ENCODE measurements around the gene ARHGEF7. TPM values are rescaled to one million over a fixed set of nuclear protein-coding genes. Genes with fewer than 3 reads are reported as not detected.
A peak's percentile ranks its signal among the peaks of the same experiment; 100 is the strongest.

The ARHGEF7 gene
- total RNA-seq, 4 donors from 2014 or later = 88.7 to 119 (median 110) TPM

DNA sequence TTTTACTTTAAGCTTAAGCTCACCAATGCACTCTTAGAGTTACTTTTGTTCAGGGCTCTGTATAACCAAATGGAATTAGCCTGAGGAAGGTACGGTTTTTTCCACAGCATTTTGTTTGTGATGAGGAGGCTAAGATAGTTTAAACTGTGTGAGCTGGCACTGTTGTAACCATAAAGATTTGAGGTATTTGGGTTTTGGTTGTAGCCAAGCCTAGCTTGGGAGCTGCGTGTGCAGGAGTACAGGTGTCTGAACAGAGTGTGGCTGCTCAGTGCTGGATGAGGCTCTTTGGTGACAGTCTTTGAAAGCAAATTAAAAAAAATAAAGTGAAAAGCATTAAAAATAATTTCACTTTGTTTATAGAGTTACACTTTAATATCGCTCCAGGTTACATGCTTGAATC lies 56.0 kb downstream of the ARHGEF7 start:
- H3K4me3 ChIP-seq = no peak overlapping the region
- peaks cover 0 to 63% (median 11%) of the 10 kb centered on the region in 4 donors for H3K4me1 ChIP-seq
- TF ChIP-seq POLR2A (IDR thresholded peaks at IDR 0.05) (no peak), EP300 (IDR thresholded peaks at IDR 0.05) (no peak)
- TF ChIP-seq, protein P1, sequence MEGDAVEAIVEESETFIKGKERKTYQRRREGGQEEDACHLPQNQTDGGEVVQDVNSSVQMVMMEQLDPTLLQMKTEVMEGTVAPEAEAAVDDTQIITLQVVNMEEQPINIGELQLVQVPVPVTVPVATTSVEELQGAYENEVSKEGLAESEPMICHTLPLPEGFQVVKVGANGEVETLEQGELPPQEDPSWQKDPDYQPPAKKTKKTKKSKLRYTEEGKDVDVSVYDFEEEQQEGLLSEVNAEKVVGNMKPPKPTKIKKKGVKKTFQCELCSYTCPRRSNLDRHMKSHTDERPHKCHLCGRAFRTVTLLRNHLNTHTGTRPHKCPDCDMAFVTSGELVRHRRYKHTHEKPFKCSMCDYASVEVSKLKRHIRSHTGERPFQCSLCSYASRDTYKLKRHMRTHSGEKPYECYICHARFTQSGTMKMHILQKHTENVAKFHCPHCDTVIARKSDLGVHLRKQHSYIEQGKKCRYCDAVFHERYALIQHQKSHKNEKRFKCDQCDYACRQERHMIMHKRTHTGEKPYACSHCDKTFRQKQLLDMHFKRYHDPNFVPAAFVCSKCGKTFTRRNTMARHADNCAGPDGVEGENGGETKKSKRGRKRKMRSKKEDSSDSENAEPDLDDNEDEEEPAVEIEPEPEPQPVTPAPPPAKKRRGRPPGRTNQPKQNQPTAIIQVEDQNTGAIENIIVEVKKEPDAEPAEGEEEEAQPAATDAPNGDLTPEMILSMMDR (IDR thresholded peaks at IDR 0.05) = no peak
- H3K9me3 ChIP-seq = no peaks in the 10 kb centered on the region
- no peaks in the 10 kb centered on the region for H3K27me3 ChIP-seq
- no peak overlapping the region for H3K27ac ChIP-seq
- WGBS, 2 donors = 75 to 77% methylated on average over 3 of the region's 3 CpGs
- no peak for DNase-seq (ENCODE audit: low spot score in 2 of 2)
- peaks cover 0 to 16% (median 0%) of the 10 kb centered on the region in 3 donors for H3K36me3 ChIP-seq

DNA sequence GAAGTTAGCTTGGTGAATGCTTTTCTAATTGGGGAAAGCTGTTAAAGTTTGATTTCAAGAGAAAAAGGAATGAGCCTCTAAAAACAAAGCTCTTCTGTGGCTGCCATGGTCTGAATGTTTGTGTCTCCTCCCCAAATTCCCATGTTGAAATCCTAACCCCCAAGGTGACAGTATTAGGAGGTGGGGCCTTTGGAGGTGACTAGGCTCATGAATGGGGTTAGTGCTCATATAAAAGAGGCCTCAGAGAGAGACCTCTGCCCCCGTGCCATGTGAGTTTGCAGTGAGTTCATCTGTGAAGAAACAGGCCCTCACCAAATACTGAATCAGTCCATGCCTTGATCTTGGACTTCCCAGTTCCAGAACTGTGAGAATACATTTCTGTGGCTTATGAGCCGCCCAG lies 56.5 kb downstream of the ARHGEF7 start:
- Histone ChIP-seq H3K4me3 (no peak overlapping the region), H3K27me3 (no peaks in the 10 kb centered on the region), H3K9me3 (no peaks in the 10 kb centered on the region), H3K36me3 (peaks cover 0 to 20% (median 0%) of the 10 kb centered on the region in 3 donors), H3K27ac (no peak overlapping the region), H3K4me1 (peaks cover 0 to 64% (median 13%) of the 10 kb centered on the region in 4 donors)
- TF ChIP-seq, protein P1 (IDR thresholded peaks at IDR 0.05) = no peak
- 59 to 78% methylated on average over 2 of the region's 2 CpGs for WGBS, 2 donors
- no peak for DNase-seq (ENCODE audit: low spot score in 2 of 2)

DNA sequence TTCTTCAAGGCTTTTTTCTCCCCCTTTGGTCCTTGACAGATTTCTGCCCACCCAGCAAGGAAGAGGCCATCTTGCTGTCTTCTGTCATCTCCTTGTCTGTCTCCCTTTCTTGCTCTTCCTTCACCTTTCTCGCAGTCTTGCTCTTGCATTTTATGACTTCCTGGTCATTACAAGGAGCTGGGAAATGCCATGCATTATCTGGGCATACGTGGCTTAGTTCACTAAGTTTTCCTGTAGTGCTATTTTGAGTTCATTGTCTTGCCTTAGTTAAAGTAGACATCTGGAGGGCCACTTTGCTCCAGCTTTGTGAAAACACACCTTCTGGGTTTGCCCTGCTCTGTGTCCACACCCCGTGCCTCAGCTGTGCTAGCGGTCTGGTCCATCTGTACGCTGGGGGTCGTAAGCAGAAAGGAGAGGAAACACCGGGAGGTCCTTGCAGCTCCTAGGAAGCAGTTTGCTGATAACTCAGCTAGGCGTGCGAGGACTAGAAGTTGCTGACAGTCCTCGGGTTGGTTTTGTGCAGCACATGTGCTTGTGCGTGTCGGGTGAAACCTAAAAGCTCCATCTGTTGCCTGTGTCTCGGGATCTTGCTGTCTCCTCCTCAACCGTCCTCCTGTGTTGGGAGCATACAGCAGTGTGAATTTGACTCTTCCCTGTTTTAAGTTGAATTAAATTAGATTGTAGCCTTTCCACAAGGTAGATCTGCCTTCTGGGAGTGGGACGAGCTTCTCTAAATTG lies 59.4 kb downstream of the ARHGEF7 start:
- no peaks in the 10 kb centered on the region for H3K9me3 ChIP-seq
- H3K36me3 ChIP-seq = peaks cover 0 to 12% (median 0%) of the 10 kb centered on the region in 3 donors
- WGBS, 2 donors = 80 to 84% methylated on average over 15 of the region's 15 CpGs
- no peaks in the 10 kb centered on the region for H3K27me3 ChIP-seq
- H3K4me3 ChIP-seq = no peak overlapping the region
- no peak overlapping the region for H3K27ac ChIP-seq
- peaks cover 4 to 78% (median 33%) of the 10 kb centered on the region in 4 donors for H3K4me1 ChIP-seq
- no peak for DNase-seq (ENCODE audit: low spot score in 2 of 2)
- TF ChIP-seq, protein P1 (IDR thresholded peaks at IDR 0.05) = no peak
- no peak for TF ChIP-seq POLR2A (IDR thresholded peaks at IDR 0.05)
- TF ChIP-seq EP300 (IDR thresholded peaks at IDR 0.05) = no peak

DNA sequence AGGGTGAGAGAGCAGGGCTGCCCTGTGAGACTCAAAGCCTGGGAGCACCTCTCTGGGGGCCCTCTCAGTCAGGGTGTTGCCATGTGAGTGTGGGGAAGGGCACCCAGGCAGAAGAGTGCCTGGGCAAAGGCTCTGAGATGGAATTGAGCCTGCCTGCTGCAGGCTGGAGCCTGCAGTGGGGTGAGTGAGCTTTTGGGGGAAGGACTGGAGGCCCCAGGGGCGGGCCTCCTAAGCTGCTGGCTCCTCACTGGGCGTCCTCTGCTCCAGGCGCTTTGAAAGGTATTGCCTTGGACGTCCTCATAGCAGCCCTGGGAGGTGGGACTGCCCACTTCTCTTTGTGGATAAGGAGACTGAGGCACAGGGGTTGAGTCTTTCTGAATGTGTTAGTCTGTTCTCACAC lies 60.3 kb downstream of the ARHGEF7 start:
- H3K4me1 ChIP-seq = peaks cover 4 to 83% (median 36%) of the 10 kb centered on the region in 4 donors
- H3K27ac ChIP-seq = peak overlapping the region in 2 of 4 donors; percentile 79 to 86
- WGBS, 2 donors = 76 to 95% methylated on average over 4 of the region's 4 CpGs
- H3K27me3 ChIP-seq = no peaks in the 10 kb centered on the region
- peaks cover 0 to 11% (median 0%) of the 10 kb centered on the region in 3 donors for H3K36me3 ChIP-seq
- TF ChIP-seq POLR2A (IDR thresholded peaks at IDR 0.05) (no peak), EP300 (IDR thresholded peaks at IDR 0.05) (no peak)
- TF ChIP-seq, protein P1 (IDR thresholded peaks at IDR 0.05) = no peak
- DNase-seq (ENCODE audit: low spot score in 2 of 2) = no peak
- no peak overlapping the region for H3K4me3 ChIP-seq
- no peaks in the 10 kb centered on the region for H3K9me3 ChIP-seq

DNA sequence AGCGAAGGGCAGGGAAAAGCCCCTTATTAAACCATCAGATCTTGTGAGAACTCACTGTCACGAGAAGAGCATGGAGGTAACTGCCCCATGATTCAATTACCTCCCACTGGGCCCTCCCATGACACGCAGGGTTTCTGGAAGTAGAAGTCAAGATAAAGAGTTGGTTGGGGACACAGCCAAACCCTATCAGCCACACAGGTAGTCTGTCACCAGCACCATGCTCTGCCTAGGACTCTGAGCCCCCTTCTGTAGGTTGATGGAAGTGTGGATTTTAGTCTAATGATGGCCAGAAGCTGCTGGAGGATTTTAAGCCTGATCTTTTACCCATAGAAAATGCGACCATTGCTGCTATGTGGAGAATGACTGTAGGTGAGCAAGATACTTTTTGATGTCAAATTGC lies 60.8 kb downstream of the ARHGEF7 start:
- no peak for DNase-seq (ENCODE audit: low spot score in 2 of 2)
- 89 to 92% methylated on average over 4 of the region's 4 CpGs for WGBS, 2 donors
- Histone ChIP-seq H3K27ac (peak overlapping the region in 3 of 4 donors; percentile 75 to 86 (median 79)), H3K27me3 (no peaks in the 10 kb centered on the region), H3K4me3 (no peak overlapping the region), H3K4me1 (peaks cover 4 to 82% (median 36%) of the 10 kb centered on the region in 4 donors), H3K36me3 (peaks cover 0 to 11% (median 0%) of the 10 kb centered on the region in 3 donors), H3K9me3 (no peaks in the 10 kb centered on the region)
- TF ChIP-seq, protein P1 (IDR thresholded peaks at IDR 0.05) = no peak
- TF ChIP-seq POLR2A (IDR thresholded peaks at IDR 0.05) (no peak), EP300 (IDR thresholded peaks at IDR 0.05) (no peak)
